Ishikawa (cell line): Measurements from ENCODE around the gene HIVEP1.

Source experiments
- CEBPB ChIP-seq: IDR thresholded peaks from 2 replicates; pipeline ENCODE4 v1.6.1; 2012
- CREB1 ChIP-seq: IDR thresholded peaks from 2 replicates; pipeline ENCODE4 v1.6.1; 2012; ENCODE audit warnings: low read depth
- EGR1 ChIP-seq: IDR thresholded peaks from 2 replicates; pipeline ENCODE4 v1.6.1; 2012
- EP300 ChIP-seq: IDR thresholded peaks from 2 replicates; pipeline ENCODE4 v1.6.1; 2012; ENCODE audit warnings: borderline replicate concordance
- FOXM1 ChIP-seq: IDR thresholded peaks from 2 replicates; pipeline ENCODE4 v1.6.1; 2012; ENCODE audit warnings: low read depth, borderline replicate concordance
- NFIC ChIP-seq: IDR thresholded peaks from 2 replicates; pipeline ENCODE4 v1.6.1; 2012
- RAD21 ChIP-seq: IDR thresholded peaks from 2 replicates; pipeline ENCODE4 v1.6.1; 2012; ENCODE audit warnings: low read depth
- REST ChIP-seq: IDR thresholded peaks from 2 replicates; pipeline ENCODE4 v1.6.1; 2012; ENCODE audit warnings: low read depth, mild to moderate bottlenecking
- TAF1 ChIP-seq: IDR thresholded peaks from 2 replicates; pipeline ENCODE4 v1.6.1; 2012; ENCODE audit warnings: low read depth, mild to moderate bottlenecking
- TCF12 ChIP-seq: IDR thresholded peaks from 2 replicates; pipeline ENCODE4 v1.6.1; 2012; ENCODE audit warnings: low read depth
- TEAD4 ChIP-seq: IDR thresholded peaks from 2 replicates; pipeline ENCODE4 v1.6.1; 2012
- YY1 ChIP-seq: IDR thresholded peaks from 2 replicates; pipeline ENCODE4 v1.6.1; 2012; ENCODE audit warnings: low read depth
- ZBTB7A ChIP-seq: IDR thresholded peaks from 2 replicates; pipeline ENCODE4 v1.6.1; 2012; ENCODE audit warnings: low read depth
- TF ChIP-seq, protein P1 (sequence below): IDR thresholded peaks from 2 replicates; pipeline ENCODE4 v1.6.1; 2012
- TF ChIP-seq, protein P2 (sequence below): IDR thresholded peaks from 2 replicates; pipeline ENCODE4 v1.6.1; 2012

Gene HIVEP1

DNA sequence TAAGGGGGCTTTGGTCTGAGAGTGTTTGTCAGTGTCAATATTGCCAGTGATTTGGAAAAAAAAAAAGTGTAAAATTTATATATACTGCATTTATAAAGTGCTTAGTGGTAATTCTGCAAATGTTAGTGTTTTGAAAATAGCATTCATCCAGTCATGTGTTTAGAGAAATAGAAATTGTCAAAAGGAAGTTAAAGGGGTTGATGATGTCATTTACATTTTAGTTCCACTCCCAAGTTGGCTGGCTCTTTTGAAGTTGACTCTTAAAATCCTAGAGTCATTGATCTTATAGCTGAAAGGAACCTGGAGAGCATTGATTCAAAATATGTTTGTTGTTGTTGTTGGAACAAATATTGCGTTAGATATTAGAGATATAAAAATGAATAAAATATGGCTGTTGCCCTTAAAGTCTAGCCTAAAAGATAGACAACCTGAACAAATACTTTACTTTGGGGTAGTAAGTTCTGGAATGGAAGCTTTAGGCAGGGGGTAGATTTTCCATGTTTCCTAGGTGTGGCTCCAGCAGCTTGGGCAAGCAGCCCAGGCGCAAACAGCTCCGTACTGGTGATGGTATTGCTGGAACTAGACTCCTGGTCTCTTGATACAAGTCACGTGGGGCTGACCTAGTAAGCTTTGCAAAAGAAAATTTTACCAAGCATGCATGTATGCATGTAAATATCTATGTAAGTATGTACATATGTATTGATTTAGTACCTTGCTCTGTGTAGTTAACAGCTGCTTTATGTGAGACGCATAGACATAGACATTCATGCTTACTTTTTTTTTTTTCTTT is 46.3 kb downstream of the HIVEP1 start:
- TF ChIP-seq NFIC (no peak), CEBPB (no peak), EP300 (no peak), REST (no peak), TEAD4 (no peak), EGR1 (no peak), TAF1 (no peak), CREB1 (no peak)

DNA sequence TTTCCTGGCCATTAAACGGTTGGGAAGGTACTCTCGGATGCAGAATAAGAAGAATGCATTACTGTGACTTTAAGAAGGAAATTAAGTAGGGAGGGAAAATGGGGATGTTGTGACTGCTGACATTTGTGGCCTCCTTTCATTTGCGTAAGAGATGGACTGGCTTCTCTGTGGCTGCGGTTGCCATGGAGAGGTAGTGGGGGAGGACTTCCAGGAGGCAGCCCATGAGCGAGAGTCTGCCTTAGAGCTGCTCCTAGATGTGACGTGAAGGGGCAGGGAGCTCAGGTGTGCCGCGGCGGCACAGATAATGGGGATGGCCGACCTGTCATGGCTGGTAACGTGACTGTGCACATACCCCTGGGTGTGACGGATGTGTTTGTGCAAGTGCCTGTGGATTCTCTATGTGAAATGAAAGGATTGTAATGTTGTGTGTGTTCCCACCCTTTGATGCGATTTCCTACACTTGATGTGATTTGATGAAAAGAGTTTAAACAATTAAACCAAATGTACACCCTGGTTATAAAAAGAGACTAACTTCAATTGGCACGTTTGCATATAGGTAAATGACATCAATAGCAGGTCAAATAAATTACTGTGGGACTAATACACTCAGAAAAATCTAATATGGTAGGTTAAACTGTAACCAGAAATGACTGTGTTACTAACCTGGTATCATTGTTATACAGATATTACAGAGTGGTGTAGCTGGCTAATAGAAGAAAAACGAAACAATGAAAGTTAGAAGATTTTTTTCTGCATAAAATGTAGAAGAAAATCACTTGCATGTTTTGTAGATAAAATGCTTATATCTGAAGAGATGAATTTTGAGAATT is 48.9 kb downstream of the HIVEP1 start:
- TF ChIP-seq TAF1, result no peak
- TF ChIP-seq CREB1, result no peak
- TF ChIP-seq TCF12, result no peak
- TF ChIP-seq EGR1, result no peak
- no peak for TF ChIP-seq EP300
- TF ChIP-seq CEBPB, result no peak
- TF ChIP-seq RAD21, result no peak
- TF ChIP-seq NFIC, result no peak
- TF ChIP-seq YY1, result no peak
- no peak for TF ChIP-seq REST
- no peak for TF ChIP-seq ZBTB7A

- TF ChIP-seq NFIC, result no peak
- no peak for TF ChIP-seq YY1
- no peak for TF ChIP-seq TCF12
- TF ChIP-seq ZBTB7A, result no peak
- no peak for TF ChIP-seq EP300
- TF ChIP-seq, protein P1, sequence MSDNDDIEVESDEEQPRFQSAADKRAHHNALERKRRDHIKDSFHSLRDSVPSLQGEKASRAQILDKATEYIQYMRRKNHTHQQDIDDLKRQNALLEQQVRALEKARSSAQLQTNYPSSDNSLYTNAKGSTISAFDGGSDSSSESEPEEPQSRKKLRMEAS, result no peak
- TF ChIP-seq FOXM1, result no peak
- no peak for TF ChIP-seq EGR1
- no peak for TF ChIP-seq CREB1
- TF ChIP-seq REST, result no peak
- TF ChIP-seq, protein P2, sequence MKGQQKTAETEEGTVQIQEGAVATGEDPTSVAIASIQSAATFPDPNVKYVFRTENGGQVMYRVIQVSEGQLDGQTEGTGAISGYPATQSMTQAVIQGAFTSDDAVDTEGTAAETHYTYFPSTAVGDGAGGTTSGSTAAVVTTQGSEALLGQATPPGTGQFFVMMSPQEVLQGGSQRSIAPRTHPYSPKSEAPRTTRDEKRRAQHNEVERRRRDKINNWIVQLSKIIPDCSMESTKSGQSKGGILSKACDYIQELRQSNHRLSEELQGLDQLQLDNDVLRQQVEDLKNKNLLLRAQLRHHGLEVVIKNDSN, result no peak
Observed at GRCh38 chr6:12062605-12063004, 50.5 kb downstream of the HIVEP1 start.

- no peak for TF ChIP-seq RAD21
- no peak for TF ChIP-seq TCF12
- TF ChIP-seq CEBPB, result no peak
- no peak for TF ChIP-seq YY1
- no peak for TF ChIP-seq FOXM1
- no peak for TF ChIP-seq EP300
- TF ChIP-seq, protein P1, result no peak
- TF ChIP-seq REST, result no peak
- TF ChIP-seq EGR1, result no peak
- no peak for TF ChIP-seq TEAD4
- no peak for TF ChIP-seq TAF1
- no peak for TF ChIP-seq NFIC
- no peak for TF ChIP-seq CREB1
Observed at GRCh38 chr6:12064131-12064530, 52.0 kb downstream of the HIVEP1 start.
